ENCODE measurements around the gene SCLY. TPM values are rescaled to one million over a fixed set of nuclear protein-coding genes. Genes with fewer than 3 reads are reported as not detected.

Gene SCLY
- total and polyA plus RNA-seq, 2 of the 13 experiments (the other 11 are each of a cell fraction or from before 2014, with no cell fraction given) = 27.9 to 38.6 TPM

- TF ChIP-seq NFAT5 (CRISPR knock-in tag; IDR thresholded peaks at IDR 0.05) (no peak; the same call in 1 of the 2 replicates), ZNF180 (CRISPR knock-in tag; IDR thresholded peaks at IDR 0.05; ENCODE audit: borderline replicate concordance, low read depth) (no peak), TIGD3 (CRISPR knock-in tag; IDR thresholded peaks at IDR 0.05; ENCODE audit: borderline replicate concordance) (peak; percentile 16; the same call in 1 of the 2 replicates), ZNF30 (CRISPR knock-in tag; IDR thresholded peaks at IDR 0.05) (no peak), NR2F1 (CRISPR knock-in tag; IDR thresholded peaks at IDR 0.05) (peak; percentile 24 to 69; a peak in 3 of 4 replicates), ZNF782 (CRISPR knock-in tag; IDR thresholded peaks at IDR 0.05; ENCODE audit: borderline replicate concordance) (no peak; the same call in 1 of the 2 replicates), ZNF460 (CRISPR knock-in tag; IDR thresholded peaks at IDR 0.05; ENCODE audit: borderline replicate concordance) (peak; percentile 46; the same call in 1 of the 2 replicates), ZNF235 (CRISPR knock-in tag; IDR thresholded peaks at IDR 0.05; ENCODE audit: borderline replicate concordance) (peak; percentile 85; the same call in 1 of the 2 replicates), TCF12 (IDR thresholded peaks at IDR 0.05) (no peak), TCF12 (CRISPR knock-in tag; IDR thresholded peaks at IDR 0.05) (0 out of 2 replicates have a peak, but pooled peaks have one; percentile 53), FOXP1 (IDR thresholded peaks at IDR 0.05) (no peak), FOXP1 (CRISPR knock-in tag; IDR thresholded peaks at IDR 0.05) (no peak), RORA (CRISPR knock-in tag; IDR thresholded peaks at IDR 0.05) (no peak), ATF5 (CRISPR knock-in tag; IDR thresholded peaks at IDR 0.05; ENCODE audit: low read depth) (no peak), TFAP4 (IDR thresholded peaks at IDR 0.05; ENCODE audit: borderline replicate concordance, low read depth) (peak; percentile 72; the same call in 1 of the 2 replicates), ZFYVE20 (CRISPR knock-in tag; IDR thresholded peaks at IDR 0.05; ENCODE audit: borderline replicate concordance, low read depth) (no peak), CBX2 (IDR thresholded peaks at IDR 0.05; ENCODE audit: low read depth, low read length) (no peak), CBX2 (CRISPR knock-in tag; IDR thresholded peaks at IDR 0.05; ENCODE audit: low read depth) (0 out of 2 replicates have a peak, but pooled peaks have one; percentile 41), NCOA1 (CRISPR knock-in tag; IDR thresholded peaks at IDR 0.05) (0 out of 2 replicates have a peak, but pooled peaks have one; percentile 39), GTF3A (CRISPR knock-in tag; conservative IDR thresholded peaks at IDR 0.05) (0 out of 2 replicates have a peak, but pooled peaks have one; percentile 75)
These were observed at the start of gene SCLY (continued) for GRCh38 chr2:238060542-238061314.
